ENCODE measurements around the gene RND2.

DNA sequence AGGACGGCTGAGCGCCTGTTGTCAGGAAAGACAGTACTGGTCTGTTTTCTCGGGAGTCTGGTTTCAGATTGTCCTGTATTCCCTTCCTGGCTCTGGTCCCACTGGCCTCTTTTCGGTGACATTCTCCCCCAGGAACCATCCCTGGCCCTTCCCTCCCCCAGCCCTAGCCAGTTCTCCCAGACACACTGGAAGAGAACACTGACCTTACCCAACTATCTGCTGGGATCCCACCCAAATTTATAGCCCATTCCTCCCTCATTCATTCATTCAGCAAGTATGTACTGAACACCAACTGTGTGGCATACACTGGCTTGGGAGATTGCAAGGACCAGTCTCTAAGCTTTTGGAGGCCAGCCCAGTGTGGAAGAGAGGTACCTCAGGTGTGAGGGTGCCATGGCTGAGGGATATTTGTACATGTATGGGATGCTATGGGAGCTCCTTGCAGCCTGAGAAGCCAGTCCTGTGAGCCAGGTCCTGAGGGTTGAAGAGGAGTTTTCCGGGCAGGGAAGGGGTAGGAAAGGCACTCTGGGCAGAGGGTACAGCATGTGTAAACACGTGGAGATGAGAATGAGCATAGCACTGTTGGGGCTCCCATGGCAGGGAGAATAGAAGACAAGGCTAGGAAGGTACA is 5.2 kb downstream of the RND2 start:
- TF ChIP-seq, protein P1, sequence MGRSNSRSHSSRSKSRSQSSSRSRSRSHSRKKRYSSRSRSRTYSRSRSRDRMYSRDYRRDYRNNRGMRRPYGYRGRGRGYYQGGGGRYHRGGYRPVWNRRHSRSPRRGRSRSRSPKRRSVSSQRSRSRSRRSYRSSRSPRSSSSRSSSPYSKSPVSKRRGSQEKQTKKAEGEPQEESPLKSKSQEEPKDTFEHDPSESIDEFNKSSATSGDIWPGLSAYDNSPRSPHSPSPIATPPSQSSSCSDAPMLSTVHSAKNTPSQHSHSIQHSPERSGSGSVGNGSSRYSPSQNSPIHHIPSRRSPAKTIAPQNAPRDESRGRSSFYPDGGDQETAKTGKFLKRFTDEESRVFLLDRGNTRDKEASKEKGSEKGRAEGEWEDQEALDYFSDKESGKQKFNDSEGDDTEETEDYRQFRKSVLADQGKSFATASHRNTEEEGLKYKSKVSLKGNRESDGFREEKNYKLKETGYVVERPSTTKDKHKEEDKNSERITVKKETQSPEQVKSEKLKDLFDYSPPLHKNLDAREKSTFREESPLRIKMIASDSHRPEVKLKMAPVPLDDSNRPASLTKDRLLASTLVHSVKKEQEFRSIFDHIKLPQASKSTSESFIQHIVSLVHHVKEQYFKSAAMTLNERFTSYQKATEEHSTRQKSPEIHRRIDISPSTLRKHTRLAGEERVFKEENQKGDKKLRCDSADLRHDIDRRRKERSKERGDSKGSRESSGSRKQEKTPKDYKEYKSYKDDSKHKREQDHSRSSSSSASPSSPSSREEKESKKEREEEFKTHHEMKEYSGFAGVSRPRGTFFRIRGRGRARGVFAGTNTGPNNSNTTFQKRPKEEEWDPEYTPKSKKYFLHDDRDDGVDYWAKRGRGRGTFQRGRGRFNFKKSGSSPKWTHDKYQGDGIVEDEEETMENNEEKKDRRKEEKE (IDR thresholded peaks at IDR 0.05; ENCODE audit: borderline replicate concordance in 1 of 2, control insufficient read depth in 1 of 2, low read depth in 2 of 2, low read length in 1 of 2): no peak
- no peak for TF ChIP-seq SREBF1 (IDR thresholded peaks at IDR 0.05; ENCODE audit: borderline replicate concordance, low read depth, low read length)
- TF ChIP-seq BMI1 (IDR thresholded peaks at IDR 0.05; ENCODE audit: low read length): no peak
- TF ChIP-seq, protein P2, sequence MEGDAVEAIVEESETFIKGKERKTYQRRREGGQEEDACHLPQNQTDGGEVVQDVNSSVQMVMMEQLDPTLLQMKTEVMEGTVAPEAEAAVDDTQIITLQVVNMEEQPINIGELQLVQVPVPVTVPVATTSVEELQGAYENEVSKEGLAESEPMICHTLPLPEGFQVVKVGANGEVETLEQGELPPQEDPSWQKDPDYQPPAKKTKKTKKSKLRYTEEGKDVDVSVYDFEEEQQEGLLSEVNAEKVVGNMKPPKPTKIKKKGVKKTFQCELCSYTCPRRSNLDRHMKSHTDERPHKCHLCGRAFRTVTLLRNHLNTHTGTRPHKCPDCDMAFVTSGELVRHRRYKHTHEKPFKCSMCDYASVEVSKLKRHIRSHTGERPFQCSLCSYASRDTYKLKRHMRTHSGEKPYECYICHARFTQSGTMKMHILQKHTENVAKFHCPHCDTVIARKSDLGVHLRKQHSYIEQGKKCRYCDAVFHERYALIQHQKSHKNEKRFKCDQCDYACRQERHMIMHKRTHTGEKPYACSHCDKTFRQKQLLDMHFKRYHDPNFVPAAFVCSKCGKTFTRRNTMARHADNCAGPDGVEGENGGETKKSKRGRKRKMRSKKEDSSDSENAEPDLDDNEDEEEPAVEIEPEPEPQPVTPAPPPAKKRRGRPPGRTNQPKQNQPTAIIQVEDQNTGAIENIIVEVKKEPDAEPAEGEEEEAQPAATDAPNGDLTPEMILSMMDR (IDR thresholded peaks at IDR 0.05 in 2 of 3, conservative IDR thresholded peaks at IDR 0.05 in 1 of 3; ENCODE audit: insufficient read depth in 2 of 3, low read depth in 1 of 3, low read length in 3 of 3): no peak
- TF ChIP-seq TGIF2 (CRISPR knock-in tag; IDR thresholded peaks at IDR 0.05): no peak
- TF ChIP-seq POLR2AphosphoS2 (IDR thresholded peaks at IDR 0.05; ENCODE audit: low read length): no peak
- TF ChIP-seq POLR2AphosphoS5 (IDR thresholded peaks at IDR 0.05; ENCODE audit: control insufficient read depth, insufficient read depth, low read depth, low read length): no peak
- no peak for TF ChIP-seq BCOR (IDR thresholded peaks at IDR 0.05)
- no peak for TF ChIP-seq TCF7L2 (IDR thresholded peaks at IDR 0.05; ENCODE audit: low read depth, low read length)
- no peak for TF ChIP-seq SRSF3 (IDR thresholded peaks at IDR 0.05; ENCODE audit: insufficient read depth, low read length)

All from K562 (cell line).